H1 (cell line): Measurements from ENCODE around the gene ENAH.

Experiments
- EGR1 ChIP-seq: IDR thresholded peaks from 2 replicates; pipeline ENCODE4 v1.6.1; 2011; ENCODE audit warnings: low read depth, low read length, borderline replicate concordance
- GTF2F1 ChIP-seq: IDR thresholded peaks from 2 replicates; pipeline ENCODE4 v1.6.1; 2012; ENCODE audit warnings: low read depth, low read length, improper control_type of control experiment, borderline replicate concordance
- NRF1 ChIP-seq: IDR thresholded peaks from 2 replicates; pipeline ENCODE4 v1.6.1; 2011; ENCODE audit warnings: mild to moderate bottlenecking, low read depth, low read length, improper control_type of control experiment
- POLR2A ChIP-seq, 2 experiments: IDR thresholded peaks; 1 replicate in 1 of 2; 2 replicates in 1 of 2; pipeline ENCODE4 v1.6.1; 2011; ENCODE audit warnings: low read depth in 2 of 2, low read length in 2 of 2, mild to moderate bottlenecking in 2 of 2; ENCODE audit errors: control extremely low read depth in 1 of 2
- POLR2AphosphoS5 ChIP-seq: IDR thresholded peaks from 2 replicates; pipeline ENCODE4 v1.6.1; 2011; ENCODE audit warnings: low read depth, low read length
- SP1 ChIP-seq: IDR thresholded peaks from 2 replicates; pipeline ENCODE4 v1.6.1; 2011; ENCODE audit warnings: low read depth, low read length
- TEAD4 ChIP-seq: IDR thresholded peaks from 2 replicates; pipeline ENCODE4 v1.6.1; 2012; ENCODE audit warnings: low read depth, low read length, inconsistent platforms, mixed read lengths
- TF ChIP-seq, protein P1 (sequence below), 3 experiments: IDR thresholded peaks; 1 replicate in 2 of 3; 2 replicates in 1 of 3; pipeline versions ENCODE4 v1.5.1 to v1.6.1; 2011; ENCODE audit warnings: low read length in 3 of 3, mild to moderate bottlenecking in 3 of 3, inconsistent platforms in 2 of 3, low read depth in 1 of 3, moderate library complexity in 1 of 3; ENCODE audit not compliant: insufficient read depth in 1 of 3; ENCODE audit errors: control extremely low read depth in 1 of 3

DNA sequence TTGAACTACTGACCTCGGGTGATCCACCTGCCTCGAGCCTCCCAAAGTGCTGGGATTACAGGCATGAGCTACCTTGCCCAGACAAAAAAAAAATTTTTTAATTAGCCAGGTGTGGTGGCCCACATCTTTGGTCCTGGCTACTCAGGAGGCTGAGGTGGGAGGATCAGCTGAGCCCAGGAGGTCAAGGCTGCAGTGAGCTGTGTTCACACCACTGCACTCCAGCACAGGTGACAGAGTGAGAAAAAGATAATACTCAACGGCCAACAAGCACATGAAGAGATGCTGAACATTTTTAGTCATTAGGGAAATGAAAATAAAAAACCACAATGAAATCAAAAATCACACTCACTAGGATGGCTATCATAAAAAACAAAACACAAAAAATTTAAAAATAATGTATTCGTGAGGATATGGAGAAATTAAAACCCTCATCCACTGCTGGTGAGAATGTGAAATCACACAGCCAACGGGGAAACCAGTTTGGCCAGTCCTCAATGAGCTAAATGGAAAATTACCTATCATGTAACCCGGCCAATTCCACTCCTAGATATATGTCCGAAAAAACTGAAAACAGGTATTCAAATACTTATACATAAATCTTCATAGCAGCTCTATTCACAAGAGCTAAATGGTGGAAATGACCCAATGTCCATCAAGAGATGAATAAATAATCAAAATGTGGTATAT is 41.2 kb downstream of the ENAH start:
- TF ChIP-seq TEAD4 (no peak), POLR2AphosphoS5 (no peak), SP1 (no peak), EGR1 (no peak), NRF1 (no peak), POLR2A (IDR thresholded peaks at IDR 0.05; ENCODE audit: control extremely low read depth in 1 of 2, low read depth in 2 of 2, low read length in 2 of 2) (no peak), GTF2F1 (no peak)
- TF ChIP-seq, protein P1, sequence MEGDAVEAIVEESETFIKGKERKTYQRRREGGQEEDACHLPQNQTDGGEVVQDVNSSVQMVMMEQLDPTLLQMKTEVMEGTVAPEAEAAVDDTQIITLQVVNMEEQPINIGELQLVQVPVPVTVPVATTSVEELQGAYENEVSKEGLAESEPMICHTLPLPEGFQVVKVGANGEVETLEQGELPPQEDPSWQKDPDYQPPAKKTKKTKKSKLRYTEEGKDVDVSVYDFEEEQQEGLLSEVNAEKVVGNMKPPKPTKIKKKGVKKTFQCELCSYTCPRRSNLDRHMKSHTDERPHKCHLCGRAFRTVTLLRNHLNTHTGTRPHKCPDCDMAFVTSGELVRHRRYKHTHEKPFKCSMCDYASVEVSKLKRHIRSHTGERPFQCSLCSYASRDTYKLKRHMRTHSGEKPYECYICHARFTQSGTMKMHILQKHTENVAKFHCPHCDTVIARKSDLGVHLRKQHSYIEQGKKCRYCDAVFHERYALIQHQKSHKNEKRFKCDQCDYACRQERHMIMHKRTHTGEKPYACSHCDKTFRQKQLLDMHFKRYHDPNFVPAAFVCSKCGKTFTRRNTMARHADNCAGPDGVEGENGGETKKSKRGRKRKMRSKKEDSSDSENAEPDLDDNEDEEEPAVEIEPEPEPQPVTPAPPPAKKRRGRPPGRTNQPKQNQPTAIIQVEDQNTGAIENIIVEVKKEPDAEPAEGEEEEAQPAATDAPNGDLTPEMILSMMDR (IDR thresholded peaks at IDR 0.05; ENCODE audit: control extremely low read depth in 1 of 3, insufficient read depth in 1 of 3, low read depth in 1 of 3, low read length in 3 of 3) = no peak
